ENCODE results near the gene NFIA. TPM values are rescaled to one million over a fixed set of nuclear protein-coding genes. Genes with fewer than 3 reads are reported as not detected.
A peak's percentile ranks its signal among the peaks of the same experiment; 100 is the strongest.

NFIA gene
- 22.8 TPM for polyA plus RNA-seq (ENCODE audit: insufficient read length)

DNA sequence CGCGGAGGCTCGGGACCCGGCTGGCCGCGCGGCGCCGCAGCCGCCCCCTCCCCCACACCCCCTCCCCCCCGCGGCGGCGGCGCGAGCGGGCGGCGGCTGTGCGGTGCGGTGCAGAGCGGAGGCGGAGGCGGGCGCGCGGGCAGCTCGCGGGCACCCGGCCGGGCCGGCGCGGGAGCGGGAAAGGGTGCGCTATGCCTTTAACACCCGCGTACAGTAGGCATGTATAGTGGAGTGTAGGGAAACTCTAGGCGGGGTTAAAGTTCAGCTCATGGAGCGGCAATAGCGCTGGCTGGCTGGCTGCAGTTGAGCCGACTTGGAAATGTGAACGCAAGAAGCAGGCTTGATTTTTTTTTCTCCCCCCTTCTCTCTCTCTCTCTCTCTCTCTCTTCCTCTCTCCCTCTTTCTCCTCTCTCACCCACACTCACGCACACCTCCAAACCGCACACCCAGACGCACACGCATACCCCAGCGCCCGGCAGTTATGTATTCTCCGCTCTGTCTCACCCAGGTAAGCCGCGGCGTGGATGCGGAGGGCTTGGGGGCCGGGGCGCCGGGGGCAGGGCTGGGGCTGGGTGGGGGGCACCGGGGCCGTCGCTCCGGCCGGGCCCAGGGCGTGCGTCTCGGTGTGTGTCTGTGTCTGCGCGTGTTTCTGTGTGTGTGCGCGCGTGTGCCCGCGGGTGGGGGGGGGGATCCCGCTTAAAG is at the start of gene NFIA:
Gene NFIA, plus strand, starts transcription at position 251 of the 702 bp plus-strand sequence.
- DNase-seq (ENCODE audit: low read depth): no peak

- no peak for DNase-seq (ENCODE audit: low read depth)
Measured at GRCh38 chr1:61035880-61036279, 46.5 kb upstream of the NFIA start.

DNA sequence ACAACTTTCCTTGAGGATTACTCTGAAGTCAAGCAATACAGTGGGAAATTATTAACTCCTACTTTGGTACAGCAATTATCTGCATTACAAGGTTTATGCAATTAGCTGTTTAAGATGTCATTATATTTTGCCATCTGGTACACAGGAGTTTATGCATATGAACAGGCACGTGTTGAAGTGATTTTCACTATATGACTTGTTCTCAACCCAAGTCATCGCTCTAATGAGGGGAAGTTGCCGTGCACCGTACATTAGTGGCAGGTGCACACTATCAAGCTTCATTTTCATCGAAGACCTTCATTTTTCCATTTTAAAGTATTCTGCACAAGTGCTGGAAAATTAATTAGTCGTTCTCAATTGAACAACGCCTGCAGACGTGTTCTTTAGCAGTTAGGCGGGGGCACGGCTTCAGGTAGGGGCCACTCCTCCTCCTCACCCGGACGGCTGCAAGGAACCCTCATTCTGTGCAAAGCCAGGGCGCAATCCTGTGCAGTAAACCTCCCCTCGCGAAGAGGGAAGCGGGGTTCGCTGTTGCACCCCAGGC is 39.8 kb upstream of the NFIA start:
- DNase-seq (ENCODE audit: low read depth): no peak

- DNase-seq (ENCODE audit: low read depth): no peak
Measured at GRCh38 chr1:61043010-61043820, 39.1 kb upstream of the NFIA start.

DNA sequence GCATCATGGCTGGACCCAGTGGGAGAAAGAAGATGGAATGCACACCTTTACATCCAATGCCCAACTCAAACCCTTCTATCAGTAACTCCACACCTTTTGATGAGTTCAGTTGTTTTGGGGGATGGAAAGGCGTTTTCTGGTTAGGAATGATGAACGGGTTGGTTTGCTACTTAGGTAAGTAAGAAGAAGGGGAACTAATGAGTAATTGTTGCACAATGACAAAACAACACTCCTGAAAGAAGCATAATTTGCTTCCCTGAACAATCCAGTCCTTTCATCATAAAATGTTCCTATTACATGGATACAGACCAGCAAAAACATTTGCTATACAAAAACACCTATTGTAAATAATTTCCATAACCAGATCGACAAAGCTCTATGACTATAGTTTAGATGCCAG is 35.9 kb upstream of the NFIA start:
- no peak for DNase-seq (ENCODE audit: low read depth)

GRCh38 chr1:61047061-61047460 is 35.3 kb upstream of the NFIA start:
- no peak for DNase-seq (ENCODE audit: low read depth)

GRCh38 chr1:61049850-61050540 is 32.4 kb upstream of the NFIA start:
- peak; percentile 76 for DNase-seq (ENCODE audit: low read depth)

GRCh38 chr1:61050541-61051442 is 31.6 kb upstream of the NFIA start:
- DNase-seq (ENCODE audit: low read depth): no peak

- no peak for DNase-seq (ENCODE audit: low read depth)
Measured at GRCh38 chr1:61051443-61051718, 31.0 kb upstream of the NFIA start.

GRCh38 chr1:61051719-61052394 is 30.5 kb upstream of the NFIA start:
- no peak for DNase-seq (ENCODE audit: low read depth)

DNA sequence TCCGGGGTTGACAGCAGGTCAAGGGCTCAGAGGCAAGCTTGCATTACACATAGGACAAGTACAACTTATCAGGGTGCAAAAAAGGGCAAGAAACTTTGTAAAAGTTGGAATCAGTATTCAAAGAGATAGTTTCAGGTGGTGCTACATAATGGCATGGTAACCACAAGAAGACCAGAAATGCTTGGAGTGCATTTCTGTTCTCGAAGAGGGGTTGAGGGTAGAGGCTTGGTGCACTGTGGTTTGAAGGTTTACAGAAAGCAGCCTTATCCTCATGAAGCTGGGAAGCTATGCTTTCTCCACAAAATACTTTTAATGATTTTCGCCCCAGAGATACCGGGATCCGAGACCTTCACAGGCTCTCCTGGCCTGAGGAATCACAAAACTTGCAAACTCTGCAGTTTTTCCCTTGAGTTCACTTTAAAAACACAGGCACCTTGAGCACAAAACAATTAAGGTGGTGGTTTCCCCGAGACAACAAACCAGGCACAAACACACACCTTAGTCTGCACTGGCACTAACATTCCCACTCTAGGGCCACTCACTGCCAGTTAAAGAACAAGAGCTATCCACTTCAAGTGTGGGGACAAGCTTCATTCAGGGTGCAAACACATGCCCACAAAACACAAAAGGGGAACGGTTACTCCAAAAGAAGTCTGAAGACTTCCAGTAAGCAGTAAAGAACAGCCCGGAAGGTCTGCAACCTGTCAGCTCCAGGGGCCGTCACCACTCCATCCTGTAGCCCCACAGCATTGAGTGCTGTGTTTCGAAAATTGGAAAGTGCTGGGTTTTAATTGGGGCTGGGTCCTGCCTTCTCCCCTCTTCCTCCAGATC is 29.8 kb upstream of the NFIA start:
- no peak for DNase-seq (ENCODE audit: low read depth)

- DNase-seq (ENCODE audit: low read depth): no peak
Measured at GRCh38 chr1:61053226-61053711, 29.1 kb upstream of the NFIA start.

- no peak for DNase-seq (ENCODE audit: low read depth)
Measured at GRCh38 chr1:61053712-61054600, 28.4 kb upstream of the NFIA start.

GRCh38 chr1:61054601-61054993 is 27.8 kb upstream of the NFIA start:
- DNase-seq (ENCODE audit: low read depth): no peak

- peak; percentile 74 for DNase-seq (ENCODE audit: low read depth)
Measured at GRCh38 chr1:61055110-61055614, 27.2 kb upstream of the NFIA start.

- DNase-seq (ENCODE audit: low read depth): no peak
Measured at GRCh38 chr1:61056196-61056572, 26.2 kb upstream of the NFIA start.

GRCh38 chr1:61056573-61057439 is 25.6 kb upstream of the NFIA start:
- peak; percentile 79 for DNase-seq (ENCODE audit: low read depth)

Measured in forelimb muscle (tissue), 1 donor.